Articular chondrocyte of knee joint (primary cell): ENCODE data around the gene GRM6. TPM values are rescaled to one million over a fixed set of nuclear protein-coding genes. Genes with fewer than 3 reads are reported as not detected.

Experiments used
- total RNA-seq: library from RNA; depleted of rRNA; stranded (reverse); fragments of >200 nt; gene quantifications from 2 replicates; pipeline ENCODE4 v1.2.3, GENCODE V29; 2012

GRM6 gene
- not detected in 2 replicates for total RNA-seq

DNA sequence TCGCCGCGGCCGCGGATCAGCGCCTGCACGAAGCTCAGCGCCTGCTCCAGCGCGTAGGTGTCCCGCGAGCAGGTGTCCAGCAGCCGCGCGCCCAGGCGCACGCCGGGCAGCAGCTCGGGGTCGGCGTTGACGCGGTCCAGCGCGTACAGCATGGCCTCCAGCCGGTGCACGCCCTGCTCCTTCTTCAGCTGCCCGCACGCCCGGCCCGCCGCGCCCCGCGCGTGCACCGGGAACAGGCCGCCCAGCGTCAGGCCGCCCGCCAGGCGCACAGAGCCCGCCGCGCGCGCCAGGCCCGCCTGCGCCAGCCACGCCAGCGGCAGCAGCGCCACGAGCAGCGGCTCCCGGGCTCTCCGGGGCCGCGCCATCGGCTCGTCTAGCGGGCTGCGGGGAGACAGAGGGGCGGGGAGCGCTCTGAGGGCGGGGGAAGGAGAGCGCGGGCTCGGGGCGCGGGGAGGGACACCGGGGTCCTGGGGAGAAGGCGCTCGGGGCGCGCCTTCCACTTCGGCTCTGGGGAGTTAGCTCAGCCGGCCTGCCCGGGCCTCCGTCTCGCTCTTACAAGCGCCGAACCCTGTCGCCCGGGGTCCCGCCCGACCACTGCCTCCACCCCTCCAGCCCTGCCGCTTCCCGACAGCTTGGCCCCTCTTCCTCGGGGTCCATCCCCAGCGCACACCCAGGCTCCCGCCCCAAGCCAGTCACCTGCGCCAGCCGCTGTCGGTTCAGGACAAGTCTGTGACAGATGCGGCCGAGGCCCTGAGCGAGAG lies at the start of gene GRM6:
Gene GRM6, minus strand, starts transcription at position 741 of the 761 bp plus-strand sequence. Its CDS starts 376 bp downstream, at position 365.

DNA sequence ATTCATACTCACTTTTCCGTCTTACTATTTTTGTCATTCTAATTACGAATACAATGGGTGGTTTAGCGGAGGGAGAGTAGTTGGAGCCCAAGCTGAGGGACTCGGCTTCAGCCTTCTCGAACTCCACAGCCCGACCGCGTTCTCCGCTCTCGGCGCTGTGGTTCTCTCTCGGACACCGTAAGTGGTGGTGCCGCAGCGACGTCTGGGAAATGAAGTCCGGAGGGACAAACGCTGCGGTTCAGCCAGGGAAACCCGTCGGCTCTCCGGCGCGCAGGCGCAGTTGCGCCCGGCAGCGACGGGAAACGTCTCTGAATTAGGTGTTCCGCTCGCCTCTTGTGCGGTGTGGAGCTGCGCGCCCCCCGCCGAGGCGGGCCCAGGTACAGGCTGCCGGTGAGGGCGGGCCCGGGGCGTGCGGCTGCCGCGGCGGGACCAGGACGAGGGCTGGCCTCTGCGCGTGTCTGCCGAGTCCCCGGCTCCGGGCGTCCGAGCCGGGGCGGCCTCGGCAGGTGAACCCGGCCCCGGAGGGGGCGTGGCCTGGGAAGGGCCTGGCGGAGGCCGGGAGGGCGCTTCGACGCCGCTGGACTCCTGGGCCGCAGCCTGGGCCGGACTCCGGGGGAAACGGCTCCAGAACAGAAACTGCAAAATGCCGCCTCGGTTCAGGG lies 28.5 kb upstream of the GRM6 start, which contains the start of gene ZNF879:
Gene ZNF879, plus strand, starts transcription at position 277 of the 662 bp plus-strand sequence. CDS start 1,201 bp downstream, outside the sequence.

DNA sequence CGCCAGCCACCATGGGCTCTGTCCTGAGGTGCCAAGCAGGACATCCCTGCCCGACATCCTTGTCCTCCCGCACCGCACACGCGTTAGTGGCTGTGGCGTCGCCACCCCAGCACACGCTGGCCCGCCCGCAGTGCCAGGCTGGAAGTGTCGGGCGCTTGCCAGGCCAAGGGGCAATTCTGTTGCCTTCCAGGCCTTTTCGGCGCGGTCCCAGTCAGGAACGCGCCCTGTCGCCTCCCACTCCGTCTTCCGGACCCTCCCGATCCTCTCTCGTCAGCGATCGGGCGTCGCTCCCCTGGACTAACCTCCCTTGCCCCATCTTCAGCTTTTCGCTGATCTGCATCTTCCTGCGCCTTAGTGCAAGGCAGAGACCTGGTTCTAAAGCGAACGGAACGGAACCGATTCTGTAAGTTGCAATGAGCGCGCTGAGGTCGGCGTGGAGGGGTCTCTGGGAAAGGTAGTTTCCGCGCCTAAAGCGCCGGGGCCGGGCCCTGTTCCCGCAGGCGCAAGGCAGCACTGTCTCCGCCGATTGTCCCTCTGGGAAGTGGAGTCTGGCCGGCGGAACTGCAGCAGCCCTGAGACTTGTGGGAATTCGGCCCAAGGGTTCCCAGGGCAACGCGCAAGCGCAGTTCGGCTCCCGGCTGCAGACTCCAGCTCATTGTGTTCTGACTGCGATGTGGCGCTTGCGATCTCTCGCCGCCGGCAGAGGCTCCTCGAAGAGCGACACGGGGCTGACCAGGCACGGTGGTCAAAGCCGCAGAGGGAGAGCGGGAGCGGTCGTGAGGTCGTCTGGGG lies 54.4 kb downstream of the GRM6 start, which contains the start of gene ZNF454:
Gene ZNF454, plus strand, starts transcription at position 630 of the 792 bp plus-strand sequence. CDS start 1,594 bp downstream, outside the sequence.

Other genes starting within 250 kb of the GRM6 start
- 11.2 and 14.2 TPM in 2 replicates for gene ZNF354B, start 135.4 kb downstream of the GRM6 start, total RNA-seq
- gene ZFP2, start 99.4 kb downstream of the GRM6 start, total RNA-seq: 2.1 and 3.1 TPM in 2 replicates
- 2.5 and 3.0 TPM in 2 replicates for gene ZNF454, start 54.1 kb downstream of the GRM6 start, total RNA-seq
- gene ZNF879, start 28.5 kb upstream of the GRM6 start, total RNA-seq: 6.5 and 7.3 TPM in 2 replicates
- gene ZNF354C, start 65.1 kb upstream of the GRM6 start, total RNA-seq: 11.1 and 14.1 TPM in 2 replicates